AG04450 (cell line): ENCODE data around the gene TEDC2. TPM values are rescaled to one million over a fixed set of nuclear protein-coding genes. Genes with fewer than 3 reads are reported as not detected.

Experiments used
- CTCF ChIA-PET: fragments of 300-600, 350-600 bp; formaldehyde crosslinking; extraction: SDS; loops from one replicate; lab custom pipeline; 2022; ENCODE audit warnings: antibody characterized with exemption, inconsistent platforms; lab: Charles Lee
- POLR2A ChIA-PET: fragments of 350-600 bp; formaldehyde crosslinking; extraction: SDS; loops from one replicate; lab custom pipeline; 2021; ENCODE audit warnings: antibody characterized with exemption, inconsistent platforms; lab: Yijun Ruan, JAX
- DNase-seq: peaks from one replicate; pipeline ENCODE4 v3.0.0-alpha.2; 2011; ENCODE audit warnings: low read depth, low spot score
- H3K27ac ChIP-seq: one replicate; pipeline ENCODE4 v1.5.1; 2012; ENCODE audit warnings: low read depth, low read length, control low read depth
- H3K27me3 ChIP-seq: one replicate; pipeline ENCODE4 v1.6.0; 2012; ENCODE audit warnings: low read length; ENCODE audit not compliant: control insufficient read depth, insufficient read depth
- H3K4me3 ChIP-seq: 2 replicates; pipeline ENCODE4 v1.5.1; 2011; ENCODE audit warnings: mild to moderate bottlenecking, low read depth, low read length, control low read depth
- H3K9me3 ChIP-seq: 2 replicates; pipeline ENCODE4 v1.5.1; 2012; ENCODE audit warnings: low read length; ENCODE audit not compliant: control insufficient read depth, insufficient read depth
- CTCF ChIP-seq: IDR thresholded peaks from 2 replicates; pipeline ENCODE4 v1.5.1; 2011; ENCODE audit warnings: low read depth, low read length, control low read depth, inconsistent platforms
- polyA plus RNA-seq: library from polyadenylated mRNA; depleted of rRNA; stranded (reverse); fragments of >200 nt; gene quantifications from 2 replicates; pipeline ENCODE4 v1.2.3, GENCODE V29; 2011

The TEDC2 gene
- polyA plus RNA-seq, 1 experiment: 1.8 TPM

- ChIA-PET CTCF (no interaction called here), POLR2A (interaction anchor here (1.2 kb wide), 1 partner anchor 30 kb away, joined by 4 read pairs; no protein-coding TSS in a partner anchor)
- Histone ChIP-seq H3K27ac (no peak overlapping the region), H3K4me3 (no peak overlapping the region), H3K9me3 (no peaks in the 10 kb centered on the region), H3K27me3 (no peaks in the 10 kb centered on the region)
- TF ChIP-seq CTCF: no peak
- no peak for DNase-seq
These were observed 47.2 kb downstream of the TEDC2 start for GRCh38 chr16:2507052-2507659.

- DNase-seq: no peak
- Histone ChIP-seq H3K27ac (no peak overlapping the region), H3K27me3 (no peaks in the 10 kb centered on the region), H3K4me3 (no peak overlapping the region), H3K9me3 (no peaks in the 10 kb centered on the region)
- ChIA-PET CTCF (no interaction called here), POLR2A (no interaction called here)
- no peak for TF ChIP-seq CTCF
These were observed 47.8 kb downstream of the TEDC2 start for GRCh38 chr16:2507665-2508064.

- CTCF ChIA-PET: no interaction called here
These were observed 49.0 kb downstream of the TEDC2 start for GRCh38 chr16:2508722-2509400.

GRCh38 chr16:2511128-2511800 lies 51.4 kb downstream of the TEDC2 start:
- peak; percentile 20 for DNase-seq
- no peak for TF ChIP-seq CTCF
- ChIA-PET POLR2A (interaction anchor here (1.0 to 1.2 kb wide), 2 partner anchors 9 kb away, joined by 6 to 11 read pairs; partner anchors contain the start of gene AMDHD2), CTCF (interaction anchor here (4.2 kb wide), 1 partner anchor 10 kb away, joined by 20 read pairs; no protein-coding TSS in a partner anchor)
- H3K4me3 ChIP-seq: peak overlapping the region; percentile 22; the same call in 1 of the 2 replicates
- peaks cover 4% of the 10 kb centered on the region; the same call in 1 of the 2 replicates for H3K9me3 ChIP-seq
- H3K27me3 ChIP-seq: no peaks in the 10 kb centered on the region
- peak overlapping the region; percentile 11 for H3K27ac ChIP-seq

More at GRCh38 chr16:2508722-2509400, 49.0 kb downstream of the TEDC2 start:
- POLR2A ChIA-PET: no interaction called here
- H3K4me3 ChIP-seq: no peak overlapping the region
- H3K27me3 ChIP-seq: no peaks in the 10 kb centered on the region
- H3K27ac ChIP-seq: no peak overlapping the region
- DNase-seq: no peak
- H3K9me3 ChIP-seq: peaks cover 4% of the 10 kb centered on the region; the same call in 1 of the 2 replicates
- no peak for TF ChIP-seq CTCF
